Hepatocyte (in vitro differentiated cells): ENCODE results near the gene STPG4. TPM values are rescaled to one million over a fixed set of nuclear protein-coding genes. Genes with fewer than 3 reads are reported as not detected.
A peak's percentile ranks its signal among the peaks of the same experiment; 100 is the strongest.

ENCODE experiments used
- DNase-seq: peaks from one replicate; pipeline ENCODE4 v3.0.0-alpha.2; 2016; ENCODE audit warnings: low spot score
- H2AFZ ChIP-seq: fragments of 200-600 bp; sonication (generic); 2 replicates; pipeline ENCODE4 v1.6.0; 2016; ENCODE audit warnings: antibody characterized with exemption, mild to moderate bottlenecking
- H3K27ac ChIP-seq: fragments of 200-600 bp; sonication (generic); 2 replicates; pipeline ENCODE4 v1.5.1; 2016; ENCODE audit warnings: mild to moderate bottlenecking
- H3K27me3 ChIP-seq: fragments of 200-600 bp; sonication (generic); 2 replicates; pipeline ENCODE4 v1.6.1; 2016
- H3K36me3 ChIP-seq: fragments of 200-600 bp; sonication (generic); replicated peaks from 2 replicates; pipeline ENCODE4 v1.5.1; 2016; ENCODE audit warnings: low read depth; ENCODE audit not compliant: insufficient read depth
- H3K4me1 ChIP-seq: fragments of 200-600 bp; sonication (generic); 2 replicates; pipeline ENCODE4 v1.5.1; 2016; ENCODE audit warnings: mild to moderate bottlenecking, moderate library complexity; ENCODE audit not compliant: insufficient read depth
- H3K4me2 ChIP-seq: fragments of 200-600 bp; sonication (generic); 2 replicates; pipeline ENCODE4 v1.6.0; 2016
- H3K4me3 ChIP-seq: fragments of 200-600 bp; sonication (generic); 2 replicates; pipeline ENCODE4 v1.5.1; 2016; ENCODE audit warnings: mild to moderate bottlenecking
- H3K79me2 ChIP-seq: fragments of 200-600 bp; sonication (generic); 2 replicates; pipeline ENCODE4 v1.6.0; 2017; ENCODE audit warnings: mild to moderate bottlenecking
- H3K9me2 ChIP-seq: fragments of 200-600 bp; sonication (generic); replicated peaks from 2 replicates; pipeline ENCODE4 v1.6.0; 2017; ENCODE audit warnings: mild to moderate bottlenecking; ENCODE audit not compliant: insufficient read depth
- H3K9me3 ChIP-seq: fragments of 200-600 bp; sonication (generic); 2 replicates; pipeline ENCODE4 v1.5.1; 2016; ENCODE audit warnings: low read depth, mild to moderate bottlenecking
- H4K20me1 ChIP-seq: fragments of 200-600 bp; sonication (generic); 2 replicates; pipeline ENCODE4 v1.6.0; 2016; ENCODE audit warnings: mild to moderate bottlenecking; ENCODE audit not compliant: insufficient read depth, poor library complexity, severe bottlenecking
- CTCF ChIP-seq: fragments of 200-600 bp; sonication (generic); IDR thresholded peaks from 2 replicates; pipeline ENCODE4 v1.5.1; 2016; ENCODE audit warnings: antibody characterized with exemption, mild to moderate bottlenecking; ENCODE audit not compliant: poor library complexity
- EZH2 ChIP-seq: fragments of 200-600 bp; sonication (generic); IDR thresholded peaks from 2 replicates; pipeline ENCODE4 v1.6.1; 2016; ENCODE audit warnings: antibody characterized with exemption, mild to moderate bottlenecking, borderline replicate concordance
- EZH2phosphoT487 ChIP-seq: fragments of 200-600 bp; sonication (generic); IDR thresholded peaks from one replicate; pipeline ENCODE4 v1.6.1; 2018; ENCODE audit warnings: antibody characterized with exemption, mild to moderate bottlenecking, low read depth, moderate library complexity; ENCODE audit not compliant: unreplicated experiment, severe bottlenecking
- WGBS: methylation state at CpG from one replicate; pipeline ENCODE4 v1.1.6; 2016; ENCODE audit warnings: low lambda C conversion rate; ENCODE audit errors: missing lambda C conversion rate; 5-methylcytosine and 5-hydroxymethylcytosine counted together
- polyA plus RNA-seq: library from polyadenylated mRNA; unstranded; fragments of >200 nt; fragmentation: Nextera tagmentation; extraction: Ambion mirVana; gene quantifications from 2 replicates; pipeline ENCODE4 v1.2.1, GENCODE V29; 2016
- total RNA-seq: library from RNA; depleted of rRNA; stranded (reverse); fragments of >200 nt; gene quantifications from 2 replicates; pipeline ENCODE4 v1.2.3, GENCODE V29; 2014

Gene STPG4
- total and polyA plus RNA-seq, 2 experiments from 2014 or later, result 0.19 TPM; not detected in 1

- WGBS, result 35% methylated on average over 1 of the region's 1 CpG
- no peak overlapping the region for H2AFZ ChIP-seq
Measured at GRCh38 chr2:47190188-47190881, 35.2 kb upstream of the STPG4 start.

GRCh38 chr2:47189635-47190034 lies 34.5 kb upstream of the STPG4 start:
- H2AFZ ChIP-seq, result no peak overlapping the region
- H3K27me3 ChIP-seq, result no peaks in the 10 kb centered on the region
- no peaks in the 10 kb centered on the region for H3K9me2 ChIP-seq
- H3K4me1 ChIP-seq, result peaks cover 55% of the 10 kb centered on the region
- no peaks in the 10 kb centered on the region for H4K20me1 ChIP-seq
- H3K4me3 ChIP-seq, result no peak overlapping the region
- H3K36me3 ChIP-seq, result no peaks in the 10 kb centered on the region
- 91% methylated on average over 1 of the region's 1 CpG for WGBS
- no peak for DNase-seq
- H3K79me2 ChIP-seq, result no peaks in the 10 kb centered on the region
- H3K4me2 ChIP-seq, result no peak overlapping the region
- peak overlapping the region; percentile 89 for H3K27ac ChIP-seq
- H3K9me3 ChIP-seq, result no peaks in the 10 kb centered on the region
- no peak for TF ChIP-seq EZH2
- TF ChIP-seq EZH2phosphoT487, result no peak
- no peak for TF ChIP-seq CTCF

More at GRCh38 chr2:47190188-47190881, 35.2 kb upstream of the STPG4 start:
- Histone ChIP-seq H3K27me3 (no peaks in the 10 kb centered on the region), H3K9me2 (no peaks in the 10 kb centered on the region), H3K79me2 (no peaks in the 10 kb centered on the region), H3K9me3 (no peaks in the 10 kb centered on the region), H3K27ac (peak overlapping the region; percentile 89), H3K4me3 (no peak overlapping the region), H3K36me3 (no peaks in the 10 kb centered on the region), H4K20me1 (no peaks in the 10 kb centered on the region), H3K4me2 (no peak overlapping the region), H3K4me1 (peaks cover 62% of the 10 kb centered on the region)
- no peak for DNase-seq
- TF ChIP-seq EZH2 (no peak), CTCF (no peak), EZH2phosphoT487 (no peak)

- no peak overlapping the region for H2AFZ ChIP-seq
- no peaks in the 10 kb centered on the region for H4K20me1 ChIP-seq
- no peaks in the 10 kb centered on the region for H3K36me3 ChIP-seq
- no peaks in the 10 kb centered on the region for H3K9me2 ChIP-seq
- TF ChIP-seq EZH2, result no peak
- TF ChIP-seq EZH2phosphoT487, result no peak
- TF ChIP-seq CTCF, result no peak
- H3K4me2 ChIP-seq, result no peak overlapping the region
- 64% methylated on average over 4 of the region's 4 CpGs for WGBS
- no peak overlapping the region for H3K27ac ChIP-seq
- no peak overlapping the region for H3K4me3 ChIP-seq
- H3K27me3 ChIP-seq, result no peaks in the 10 kb centered on the region
- DNase-seq, result no peak
- peaks cover 30% of the 10 kb centered on the region for H3K4me1 ChIP-seq
- H3K79me2 ChIP-seq, result no peaks in the 10 kb centered on the region
- no peaks in the 10 kb centered on the region for H3K9me3 ChIP-seq
Measured at GRCh38 chr2:47187069-47187468, 32.0 kb upstream of the STPG4 start.
